ENCODE data around the gene GDNF.
A peak's percentile ranks its signal among the peaks of the same experiment; 100 is the strongest.

Gene GDNF

DNA sequence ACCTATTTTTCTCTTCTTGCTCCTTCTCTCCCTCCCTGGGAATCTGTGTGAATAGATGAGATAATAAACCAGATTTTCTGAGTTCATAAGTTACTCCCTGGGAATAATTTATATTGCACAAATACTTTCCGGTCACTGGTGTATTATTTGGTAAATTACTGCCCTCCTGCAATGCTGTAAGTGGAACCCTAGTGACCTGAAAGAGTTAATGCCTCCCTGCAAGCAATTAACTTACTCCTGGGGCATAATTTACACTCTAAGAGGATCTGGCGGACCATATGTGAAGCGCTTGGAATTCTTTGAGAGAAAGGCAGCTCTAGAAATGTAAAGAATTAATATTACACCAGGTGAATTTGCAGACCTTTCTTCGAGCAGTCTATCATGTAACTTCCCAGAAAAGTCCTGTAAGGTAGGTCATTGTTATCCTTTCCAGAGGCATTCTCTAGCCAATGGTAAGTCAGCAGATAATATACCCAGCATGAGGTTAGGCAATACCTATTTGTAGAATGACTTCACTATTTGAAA, 7.0 kb upstream of the GDNF start:
- DNase-seq (ENCODE audit: low read depth in 2 of 2): no peak

DNA sequence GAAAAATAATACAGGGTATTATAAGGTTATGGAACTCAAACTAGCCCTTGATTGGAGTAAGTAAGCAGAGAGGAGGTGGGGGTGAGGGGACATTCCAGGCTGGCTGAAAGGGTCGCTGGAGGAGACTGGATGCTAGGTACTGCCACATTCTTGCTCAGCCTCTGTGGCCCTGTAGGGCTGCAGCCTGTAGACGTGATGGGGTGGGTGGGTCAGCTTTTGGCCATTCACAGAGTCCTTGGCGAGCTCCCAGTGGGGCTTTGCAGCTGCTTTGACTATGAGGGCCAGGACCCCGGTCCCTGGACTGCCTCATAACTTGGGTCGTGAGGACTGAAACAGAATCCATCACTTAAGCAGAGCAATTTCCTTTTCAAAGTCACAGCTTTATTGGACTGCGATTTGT, 4.2 kb upstream of the GDNF start:
- no peak for DNase-seq (ENCODE audit: low read depth in 2 of 2)

DNA sequence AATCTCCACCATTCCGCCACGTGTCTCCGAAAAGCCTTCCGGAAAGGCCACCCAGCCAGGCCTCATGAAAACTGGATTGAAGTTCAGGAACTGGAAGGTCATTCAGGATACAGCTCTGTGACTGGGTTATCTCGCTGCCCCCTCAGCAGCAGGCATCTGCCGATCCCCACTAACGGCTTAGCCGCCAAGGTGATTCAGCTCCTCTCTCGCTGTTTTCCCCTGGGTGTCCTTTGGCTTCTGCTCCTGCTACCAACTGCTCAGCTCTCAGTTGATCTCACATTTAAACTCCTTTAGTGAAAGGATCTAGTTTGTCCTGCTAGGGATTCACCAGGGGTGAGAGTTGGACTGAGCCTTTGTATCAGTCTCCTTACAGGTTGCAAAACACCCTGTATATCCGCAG, 2.2 kb upstream of the GDNF start:
- no peak for DNase-seq (ENCODE audit: low read depth in 2 of 2)

DNA sequence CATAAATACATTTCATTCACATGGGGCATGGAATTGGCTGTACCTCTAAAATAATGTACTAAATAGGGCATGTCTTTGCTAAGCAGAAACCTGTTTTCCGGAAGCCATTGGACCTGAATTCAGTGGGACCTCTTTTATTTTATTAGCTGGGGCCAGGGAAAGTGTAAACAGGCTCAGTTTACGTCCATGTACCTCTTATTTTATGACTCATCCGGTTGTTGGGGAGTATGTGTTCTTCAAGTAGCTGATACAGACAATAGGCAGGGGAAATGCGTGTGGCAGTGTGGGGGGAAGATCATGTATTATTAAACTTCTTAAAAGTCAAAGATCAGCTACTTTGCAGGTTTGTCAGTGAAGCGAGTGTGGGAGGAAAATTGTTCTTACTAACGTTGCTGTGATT, 1.4 kb upstream of the GDNF start:
- no peak for DNase-seq (ENCODE audit: low read depth in 2 of 2)

DNA sequence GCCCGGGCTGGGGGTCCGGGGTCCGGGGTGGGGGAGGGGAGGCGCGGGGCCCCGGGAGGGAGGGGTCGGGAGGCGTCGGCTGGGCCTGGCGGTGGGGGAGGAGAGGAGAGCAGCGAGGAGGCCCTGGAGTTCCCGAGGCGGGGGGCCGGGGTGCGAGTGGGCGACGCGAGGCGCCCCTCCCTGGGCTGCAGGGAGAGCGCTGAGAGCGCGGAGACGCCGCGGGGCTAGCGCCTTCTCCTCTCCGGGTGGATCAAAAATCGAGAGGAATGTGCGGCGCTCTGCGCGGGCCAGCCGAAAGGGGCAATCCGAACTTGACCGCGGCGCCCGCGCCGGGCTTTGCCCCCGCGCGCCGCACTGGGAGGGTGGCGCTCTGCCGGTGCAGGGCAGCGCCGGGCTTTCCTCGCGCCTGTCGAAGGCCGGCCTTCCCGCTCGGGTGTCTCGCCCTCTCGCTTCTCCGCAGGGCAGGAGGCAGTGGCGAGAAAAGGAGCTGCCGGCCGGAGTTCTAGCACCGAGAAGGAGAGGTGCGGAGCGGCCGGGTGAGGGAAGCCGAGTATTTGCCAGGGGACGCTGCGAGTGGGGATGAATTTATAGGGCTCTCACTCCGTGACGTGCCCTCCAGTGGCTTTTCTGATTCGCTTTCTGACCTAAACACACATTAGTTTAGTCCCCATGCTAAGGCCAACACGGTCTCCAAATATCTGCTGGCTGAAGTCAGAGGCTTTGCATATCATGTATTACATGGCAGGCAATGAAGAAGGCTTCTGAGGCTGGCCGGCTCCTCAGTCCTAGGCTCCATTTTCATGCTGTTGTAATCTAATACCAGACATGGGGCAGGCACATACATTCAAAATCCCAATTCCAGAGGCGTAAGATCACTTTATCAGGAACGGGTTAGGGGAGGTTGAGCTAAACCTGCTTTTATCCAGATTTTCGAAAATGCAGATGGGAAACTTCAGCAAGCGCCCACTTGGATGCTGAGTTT, 503 bp upstream of the GDNF start:
- DNase-seq (ENCODE audit: low read depth in 2 of 2): no peak

DNA sequence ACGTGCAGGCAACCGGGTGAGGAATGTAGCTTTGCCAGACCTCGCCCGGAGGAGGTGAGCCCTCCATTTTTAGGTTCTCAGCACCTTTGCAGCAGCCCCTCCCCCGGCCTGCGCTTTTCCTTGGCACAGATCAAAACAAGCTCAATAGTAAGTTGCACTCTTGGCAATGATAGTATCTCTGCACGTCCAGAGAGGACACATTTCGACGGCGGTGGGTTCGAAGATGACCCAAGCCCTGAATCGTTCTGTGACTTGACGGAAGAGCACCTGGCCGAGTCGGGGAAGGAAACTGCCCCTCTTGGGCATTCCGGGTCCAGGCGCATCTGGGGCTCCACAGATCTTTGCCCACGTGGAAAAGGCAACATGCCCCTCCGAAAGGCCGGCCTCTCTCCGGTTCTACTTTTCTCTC, 904 bp downstream of the GDNF start:
- no peak for DNase-seq (ENCODE audit: low read depth in 2 of 2)

DNA sequence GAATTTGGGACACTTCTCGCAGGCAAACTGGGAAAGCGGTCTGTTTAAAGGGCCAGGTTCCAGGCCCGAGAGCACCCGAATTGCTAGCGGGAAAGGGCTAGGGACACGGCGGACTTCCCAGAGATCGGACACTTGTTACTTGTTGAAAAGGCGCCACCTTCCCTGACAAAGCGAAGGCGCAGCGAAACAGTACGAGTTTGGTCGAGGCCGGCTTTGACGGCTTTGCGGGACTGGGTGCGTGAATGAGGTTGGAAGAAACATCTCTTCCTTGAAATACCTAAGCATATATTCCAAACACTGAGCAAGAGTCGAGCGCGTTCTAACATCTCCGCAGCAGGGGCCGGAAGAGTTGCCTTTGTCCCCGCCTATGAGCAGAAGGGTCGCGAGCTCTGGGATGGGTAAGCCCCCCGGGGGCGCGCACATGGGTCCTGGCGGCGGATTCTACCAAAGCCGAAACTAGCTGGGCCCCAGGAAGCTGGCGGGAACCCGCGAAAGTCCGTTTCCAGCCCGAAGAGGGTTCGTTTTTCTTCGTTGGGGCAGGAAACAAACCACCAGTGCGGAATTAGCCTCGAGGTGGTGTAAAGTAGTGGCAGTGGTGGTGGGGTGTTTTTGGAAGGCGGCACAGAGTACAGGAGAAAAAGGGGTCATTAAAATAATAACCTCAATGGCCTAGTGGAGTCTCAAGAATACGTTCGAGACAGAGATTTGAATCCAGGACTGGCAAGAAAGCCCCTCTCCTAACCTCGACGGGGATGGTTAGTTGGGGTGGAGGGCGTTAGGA, 1.5 kb downstream of the GDNF start:
- DNase-seq (ENCODE audit: low read depth in 2 of 2): no peak

DNA sequence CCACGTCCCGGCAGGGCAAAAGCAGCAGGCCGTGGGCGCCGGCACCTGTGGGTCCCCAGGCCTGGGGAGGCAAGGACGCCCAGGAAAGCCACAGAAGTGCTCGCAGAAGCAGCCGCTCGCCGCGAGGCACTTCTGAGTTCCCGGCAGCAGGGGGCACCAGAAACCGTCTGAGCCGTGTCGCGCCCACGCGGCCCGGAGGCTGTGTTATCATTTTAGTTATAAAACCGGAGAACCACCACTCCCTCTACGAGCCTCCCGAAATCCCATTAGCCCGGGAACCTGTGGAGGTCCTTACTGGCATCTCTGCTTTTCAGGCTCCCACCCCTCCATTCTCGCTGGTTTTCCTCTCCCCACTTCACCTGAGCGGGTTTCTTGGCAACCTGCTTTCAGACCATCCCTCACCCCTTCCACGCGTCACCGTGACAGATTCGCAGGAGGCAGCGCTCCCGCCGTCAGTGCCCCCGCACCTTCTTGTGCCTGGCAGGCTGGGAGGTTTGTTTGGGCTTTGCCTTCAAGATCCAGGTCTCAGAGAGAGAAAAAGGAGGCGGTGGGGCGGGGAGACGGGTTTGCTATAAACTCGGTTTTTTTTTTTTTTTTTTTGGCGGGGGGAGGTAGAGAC, 2.3 kb downstream of the GDNF start:
- DNase-seq (ENCODE audit: low read depth in 2 of 2): peak; percentile 68 to 75

DNA sequence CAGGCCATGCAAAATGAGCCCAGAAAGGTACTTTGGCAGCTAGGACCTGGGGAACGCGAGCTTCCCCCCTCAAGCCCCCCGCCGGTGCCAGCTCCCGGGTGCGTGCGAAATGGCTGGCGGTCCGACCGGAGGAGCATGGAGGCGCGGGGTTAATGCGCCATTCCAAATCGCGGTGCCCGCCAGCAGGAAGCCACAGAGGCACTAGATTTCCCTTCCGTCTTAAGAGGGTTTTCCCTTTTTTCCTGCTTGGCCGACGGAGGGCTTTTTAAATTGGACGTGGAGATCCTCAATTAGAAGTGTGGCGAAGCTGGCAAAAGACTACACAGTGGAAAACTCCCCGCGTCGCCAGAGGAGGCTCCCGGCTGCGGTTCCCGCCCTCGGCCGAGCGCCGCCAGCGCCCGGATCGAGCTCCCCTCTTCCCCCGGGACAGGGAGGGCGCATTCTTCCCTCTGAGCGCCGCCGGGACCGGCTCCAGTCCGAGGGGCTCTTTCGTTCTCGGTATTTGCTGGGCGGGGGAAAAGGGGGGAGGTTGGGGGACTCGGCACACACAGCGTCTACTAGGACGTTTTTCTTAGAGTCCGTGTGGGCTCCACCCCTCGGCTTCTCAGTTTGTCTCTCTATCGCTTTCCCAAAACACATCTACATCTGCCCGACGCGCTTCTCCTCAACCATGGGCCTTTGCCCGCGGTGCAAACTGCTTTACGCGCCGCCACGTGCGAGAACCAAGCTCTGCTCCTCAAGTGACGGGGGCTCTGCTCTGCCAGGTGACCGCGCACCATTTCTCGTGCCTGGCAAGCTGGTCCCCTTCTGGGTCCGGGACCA, 3.0 kb downstream of the GDNF start:
- DNase-seq (ENCODE audit: low read depth in 2 of 2): no peak

DNA sequence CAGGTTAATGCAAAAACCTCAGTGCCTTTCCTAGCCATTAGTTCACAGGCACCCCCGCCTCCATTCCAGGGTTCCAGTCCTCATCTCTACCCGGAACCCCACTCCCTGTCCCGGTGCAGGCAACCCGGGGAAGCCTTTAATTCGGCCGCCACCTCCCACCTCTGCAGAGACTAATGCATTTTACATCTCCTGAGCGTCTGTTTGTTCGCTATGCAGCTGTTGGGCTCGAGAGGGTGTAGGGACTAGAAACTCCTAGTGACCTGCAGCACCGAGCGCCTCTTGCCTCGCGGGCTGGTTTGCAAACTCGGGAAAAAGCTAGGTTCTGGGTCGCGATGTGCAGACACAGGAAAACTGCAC, 3.6 kb downstream of the GDNF start:
- no peak for DNase-seq (ENCODE audit: low read depth in 2 of 2)

DNA sequence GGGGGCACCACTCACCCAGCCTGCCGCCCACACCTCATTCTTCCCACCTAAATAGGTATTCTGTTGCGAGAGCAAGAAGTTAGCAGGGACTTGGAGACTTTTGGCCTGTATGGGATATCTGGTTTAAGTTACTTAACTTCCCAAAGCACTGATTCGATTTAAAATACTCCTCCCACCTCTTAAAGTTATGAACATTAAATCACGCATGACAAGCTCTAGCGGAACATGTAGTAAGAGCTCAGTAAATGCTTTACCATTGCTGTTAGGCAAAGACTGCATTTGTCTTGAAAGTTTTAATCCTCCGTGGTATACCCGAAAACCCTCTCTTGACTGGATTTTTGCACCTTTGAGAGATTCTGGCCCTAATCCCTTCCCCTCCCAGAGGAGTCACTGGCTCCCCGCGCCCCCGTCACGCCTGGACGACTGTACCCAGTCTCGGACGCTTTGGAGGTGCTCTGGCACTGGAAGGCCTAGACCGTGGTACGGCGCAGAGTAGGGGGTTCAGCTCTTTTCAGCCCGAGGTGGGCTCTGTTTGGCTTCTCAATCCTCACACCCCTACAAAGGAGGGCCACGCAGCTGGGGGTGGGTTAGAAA, 4.4 kb downstream of the GDNF start:
- DNase-seq (ENCODE audit: low read depth in 2 of 2): no peak

DNA sequence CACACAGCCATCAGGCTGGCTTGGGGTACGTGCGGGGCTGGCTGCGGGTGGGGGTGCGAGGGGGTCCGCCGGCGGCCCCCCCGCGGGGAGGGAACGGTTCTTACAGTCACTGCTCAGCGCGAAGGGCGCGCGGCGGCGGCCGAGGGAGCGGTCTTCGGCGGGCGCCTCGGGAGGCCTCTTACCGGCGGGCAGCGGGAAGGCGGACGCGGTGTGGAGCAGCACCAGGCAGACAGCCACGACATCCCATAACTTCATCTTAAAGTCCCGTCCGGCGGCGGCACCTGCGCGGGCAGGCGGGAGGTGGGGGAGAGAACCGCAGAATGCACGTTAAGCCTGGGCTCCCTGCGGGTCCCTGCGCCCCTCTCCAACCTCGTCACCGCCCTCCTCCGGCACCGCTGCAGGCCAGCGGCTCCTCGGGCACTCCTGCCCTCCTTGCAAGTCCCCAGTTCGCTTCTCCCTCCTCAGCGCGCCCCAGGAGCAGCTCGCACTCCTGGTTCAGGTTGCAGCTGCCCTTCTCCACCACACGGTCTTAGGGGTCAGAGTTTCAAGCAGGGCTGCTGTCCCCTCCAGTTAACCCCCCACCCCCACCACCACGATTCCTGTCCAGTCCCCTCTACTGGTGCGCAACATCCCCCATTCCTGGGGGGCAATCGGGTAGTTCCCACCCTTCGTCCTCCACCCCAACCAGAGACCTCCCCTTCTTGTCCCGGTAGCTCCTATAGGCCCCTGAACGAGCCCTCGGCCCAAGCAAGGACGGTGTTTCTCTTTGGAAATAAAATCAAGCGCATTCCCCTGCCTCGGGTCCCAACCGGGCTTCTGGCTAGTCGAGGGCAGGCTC, 5.1 kb downstream of the GDNF start:
- DNase-seq (ENCODE audit: low read depth in 2 of 2): no peak

DNA sequence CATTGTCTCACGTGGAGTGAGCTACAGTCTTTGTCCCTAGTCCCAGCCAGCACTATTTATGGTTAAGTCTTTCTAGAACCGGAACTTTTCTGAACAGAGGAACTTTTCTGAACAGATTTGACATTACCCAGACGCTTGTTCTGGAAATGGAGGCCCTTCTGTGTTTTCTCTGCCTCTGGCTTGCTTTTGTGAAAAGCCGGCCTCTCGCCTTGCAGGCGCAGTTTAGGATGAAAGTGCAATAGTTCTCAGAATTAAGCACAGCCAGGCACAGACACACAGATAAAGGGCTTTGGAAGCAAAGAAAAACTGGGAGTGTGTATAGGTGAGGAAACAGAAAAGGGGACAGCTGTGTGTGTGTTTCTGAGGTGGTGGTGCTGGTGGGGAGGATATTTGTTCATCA, 5.9 kb downstream of the GDNF start:
- DNase-seq (ENCODE audit: low read depth in 2 of 2): no peak

DNA sequence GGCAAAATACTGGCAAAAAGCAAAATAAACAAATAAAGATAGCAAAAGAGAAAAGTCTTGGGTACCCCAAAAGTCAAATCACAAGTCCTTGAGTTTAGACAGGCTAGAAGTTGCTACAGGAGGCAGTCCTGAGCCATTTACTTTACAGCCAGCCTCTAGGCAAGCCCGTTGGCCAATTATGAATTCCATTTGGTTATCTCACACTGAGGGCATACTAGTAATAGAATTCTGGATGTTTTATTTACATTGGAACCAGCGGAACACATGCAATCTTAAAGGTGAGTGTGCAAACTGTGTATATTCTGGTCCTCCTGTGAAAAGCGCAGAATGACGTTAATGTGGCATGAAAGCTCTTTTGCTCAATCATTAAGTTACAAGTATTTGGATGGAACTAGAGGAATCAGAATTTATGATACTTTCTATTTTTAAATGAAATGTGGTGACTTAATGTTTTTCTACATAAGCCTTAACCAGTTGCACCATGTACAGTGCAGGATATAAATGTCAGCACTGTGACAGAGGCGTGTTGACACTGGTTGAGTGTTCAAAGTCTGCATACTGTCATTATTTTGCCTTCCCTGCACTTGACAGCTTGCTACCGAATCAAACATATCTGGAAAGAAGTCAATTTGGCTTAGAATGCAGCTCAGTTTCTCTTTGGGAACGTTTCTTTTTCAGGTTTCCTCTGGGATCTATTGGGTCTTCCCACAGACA, 7.9 kb downstream of the GDNF start:
- DNase-seq (ENCODE audit: low read depth in 2 of 2): no peak

DNA sequence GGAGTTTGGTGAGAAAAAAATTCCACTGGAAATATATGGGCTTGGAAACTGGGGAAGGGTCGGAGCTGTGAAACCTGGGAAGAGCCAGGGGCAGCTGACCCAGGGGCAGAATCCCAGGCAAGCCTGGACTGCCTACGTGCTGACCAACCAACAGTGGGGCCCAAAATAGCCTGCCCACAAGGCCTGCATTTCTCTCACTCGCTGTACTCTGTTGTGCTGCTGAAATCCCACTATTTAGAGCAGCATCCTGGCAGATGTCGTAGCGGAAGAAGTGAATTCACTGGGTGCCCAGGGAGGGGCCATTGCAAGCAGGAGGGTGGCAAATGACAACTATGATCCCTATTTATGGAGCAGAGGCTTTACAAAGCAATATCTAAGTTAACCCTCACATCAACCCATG, 9.5 kb downstream of the GDNF start:
- no peak for DNase-seq (ENCODE audit: low read depth in 2 of 2)

DNA sequence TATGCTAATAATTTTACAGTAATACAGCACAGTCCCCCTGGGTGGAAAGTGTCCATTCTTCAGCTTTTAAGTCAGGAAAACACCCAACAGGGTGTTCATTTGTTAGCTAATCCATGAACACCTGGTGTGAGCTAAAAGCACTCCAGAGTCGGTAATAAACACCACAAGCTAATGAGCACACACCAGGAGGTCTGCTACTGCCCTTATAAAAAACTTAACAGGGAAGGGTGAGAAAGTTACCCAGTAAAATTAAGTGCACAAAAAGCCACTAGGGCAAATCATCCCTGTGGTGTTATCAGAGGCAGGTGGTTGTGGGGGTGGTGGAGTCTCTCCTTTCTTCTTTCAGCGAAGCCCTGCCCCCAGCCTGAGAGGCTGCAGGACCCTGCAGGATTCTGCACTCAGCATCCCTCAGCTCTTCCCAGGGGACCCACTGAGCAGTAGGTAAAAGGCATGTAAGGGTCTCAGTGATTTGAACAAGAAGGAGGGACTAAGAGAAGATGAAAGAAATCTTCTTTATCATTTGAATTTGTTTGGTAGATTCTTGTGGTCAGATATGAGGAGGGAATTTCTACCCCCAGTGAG, 14.4 kb downstream of the GDNF start:
- no peak for DNase-seq (ENCODE audit: low read depth in 2 of 2)

DNA sequence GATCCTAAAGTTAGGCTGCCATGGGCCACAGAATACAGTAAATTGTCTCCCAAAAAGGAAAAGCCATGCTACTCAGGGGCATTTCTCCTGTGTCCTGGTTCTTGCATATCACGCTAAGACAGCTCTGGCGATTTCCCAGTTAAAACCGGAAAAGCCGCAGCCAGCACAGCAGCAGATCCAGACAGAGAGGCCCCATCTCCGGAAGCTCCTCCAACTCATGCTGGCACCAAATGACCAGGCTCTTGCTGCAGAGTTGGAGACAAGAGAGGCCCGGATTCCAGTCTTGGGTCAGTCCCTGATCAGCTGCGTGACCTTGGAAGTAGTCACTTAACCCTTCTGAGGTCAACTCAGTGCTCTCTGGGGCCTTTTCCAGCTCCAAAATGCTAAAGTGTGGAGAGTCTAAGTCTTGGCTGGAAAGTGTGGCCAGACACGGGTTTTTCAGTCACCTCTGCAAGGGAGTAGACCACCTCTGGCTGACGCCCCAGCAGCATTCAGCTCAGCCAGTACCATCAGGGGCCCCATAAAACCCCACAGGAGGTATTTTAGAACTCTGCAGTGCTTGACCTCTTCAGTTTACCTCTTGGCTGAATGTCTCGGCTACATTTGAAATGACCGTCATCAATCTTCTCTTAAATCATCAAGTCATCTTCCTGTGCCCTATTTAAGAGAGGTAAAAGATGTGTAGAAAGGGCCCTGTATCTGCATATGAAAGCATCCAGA, 16.2 kb downstream of the GDNF start:
- no peak for DNase-seq (ENCODE audit: low read depth in 2 of 2)

DNA sequence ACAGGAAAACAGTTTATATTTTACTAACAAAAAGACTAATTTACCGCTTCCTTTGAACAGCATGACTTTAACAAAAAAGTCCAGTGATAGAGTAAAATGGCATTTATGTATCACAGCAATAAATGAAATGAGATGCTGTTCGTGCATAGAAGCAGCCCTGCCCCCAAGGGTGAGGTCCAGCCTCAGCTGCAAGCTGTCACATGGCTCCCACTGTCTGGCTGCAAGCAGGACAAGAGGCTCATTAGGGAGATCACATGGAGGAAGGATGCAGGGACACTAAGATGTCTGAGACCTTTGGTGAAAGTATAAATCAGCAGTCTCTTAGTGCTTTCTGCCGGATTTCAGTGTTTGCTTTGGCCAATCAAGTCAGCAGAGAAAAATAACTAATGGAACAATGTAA, 23.0 kb downstream of the GDNF start:
- no peak for DNase-seq (ENCODE audit: low read depth in 2 of 2)

DNA sequence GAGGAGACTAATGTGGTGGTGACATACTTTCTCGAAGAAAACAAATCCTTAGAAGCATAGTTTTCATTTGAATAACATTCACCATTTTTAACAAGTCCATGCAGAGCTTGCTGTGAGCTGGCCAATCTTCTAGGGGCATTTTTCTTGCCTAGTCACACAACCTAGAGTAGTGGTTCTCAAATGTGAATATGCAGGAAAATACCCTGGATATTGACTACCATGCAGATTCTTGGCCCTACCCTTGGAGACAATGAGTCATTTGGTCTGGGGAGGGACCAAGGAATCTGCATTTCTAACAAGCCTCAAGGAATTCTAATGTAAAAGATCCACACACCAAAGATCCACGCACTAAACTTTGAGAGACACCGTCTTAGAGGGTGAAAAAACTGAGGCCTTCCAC, 23.5 kb downstream of the GDNF start:
- DNase-seq (ENCODE audit: low read depth in 2 of 2): no peak

Measured in stimulated activated CD8-positive, alpha-beta memory T cell treated with anti-CD3 and anti-CD28 coated beads, Interleukin-2, amount 100 ng/mL, for 48 hours (primary cell).